Measurements from ENCODE around the gene EDC4.

Gene EDC4

DNA sequence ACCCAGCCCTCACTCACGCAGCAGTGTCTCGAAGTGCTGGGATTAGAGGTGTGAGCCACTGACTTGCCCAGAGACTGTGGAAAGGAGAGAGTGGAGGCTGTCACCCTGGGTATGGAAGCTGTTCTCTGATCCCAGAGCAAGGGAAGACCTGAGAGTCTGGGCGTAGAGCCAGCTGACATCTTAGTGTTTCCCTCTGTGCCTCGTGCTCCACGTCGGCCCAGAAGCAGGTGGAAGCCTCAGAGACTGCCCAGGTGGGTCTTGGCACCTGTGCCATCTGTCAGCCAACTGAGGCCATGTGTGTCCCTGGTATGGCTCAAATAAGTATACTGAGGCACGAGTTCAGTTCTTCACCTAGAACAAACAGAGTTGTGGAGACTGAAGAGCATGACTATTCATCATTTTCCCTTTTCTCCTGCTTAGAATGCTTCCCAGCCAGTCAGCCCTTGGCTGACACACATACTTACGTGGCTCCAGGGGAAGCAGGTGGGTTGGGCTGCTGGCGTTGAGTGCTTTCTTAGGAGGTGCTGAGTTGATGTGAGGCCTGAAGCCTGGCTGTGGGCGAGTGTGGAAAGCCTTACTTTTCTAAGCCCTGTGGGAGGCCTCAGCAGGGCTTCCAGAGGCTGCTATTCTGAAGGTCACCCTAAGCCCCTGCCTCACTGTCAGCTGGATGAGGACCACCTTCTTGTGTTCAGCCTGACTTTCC, 50.7 kb downstream of the EDC4 start:
- Histone ChIP-seq H3K4me2 (no peak overlapping the region), H3K27me3 (ENCODE audit: insufficient read depth, low read depth) (no peaks in the 10 kb centered on the region), H2AFZ (ENCODE audit: low read depth) (no peak overlapping the region), H3K36me3 (ENCODE audit: insufficient read depth) (no peaks in the 10 kb centered on the region), H3K27ac (no peak overlapping the region), H4K20me1 (ENCODE audit: insufficient read depth) (no peaks in the 10 kb centered on the region), H3K9ac (no peak overlapping the region), H3K4me3 (IDR thresholded peaks at IDR 0.05; ENCODE audit: insufficient read depth, low read depth, low read length) (no peak overlapping the region), H3K79me2 (ENCODE audit: insufficient read depth, low read depth) (no peaks in the 10 kb centered on the region), H3K4me1 (ENCODE audit: low read depth, poor library complexity, severe bottlenecking) (no peaks in the 10 kb centered on the region)
- TF ChIP-seq, protein P1, sequence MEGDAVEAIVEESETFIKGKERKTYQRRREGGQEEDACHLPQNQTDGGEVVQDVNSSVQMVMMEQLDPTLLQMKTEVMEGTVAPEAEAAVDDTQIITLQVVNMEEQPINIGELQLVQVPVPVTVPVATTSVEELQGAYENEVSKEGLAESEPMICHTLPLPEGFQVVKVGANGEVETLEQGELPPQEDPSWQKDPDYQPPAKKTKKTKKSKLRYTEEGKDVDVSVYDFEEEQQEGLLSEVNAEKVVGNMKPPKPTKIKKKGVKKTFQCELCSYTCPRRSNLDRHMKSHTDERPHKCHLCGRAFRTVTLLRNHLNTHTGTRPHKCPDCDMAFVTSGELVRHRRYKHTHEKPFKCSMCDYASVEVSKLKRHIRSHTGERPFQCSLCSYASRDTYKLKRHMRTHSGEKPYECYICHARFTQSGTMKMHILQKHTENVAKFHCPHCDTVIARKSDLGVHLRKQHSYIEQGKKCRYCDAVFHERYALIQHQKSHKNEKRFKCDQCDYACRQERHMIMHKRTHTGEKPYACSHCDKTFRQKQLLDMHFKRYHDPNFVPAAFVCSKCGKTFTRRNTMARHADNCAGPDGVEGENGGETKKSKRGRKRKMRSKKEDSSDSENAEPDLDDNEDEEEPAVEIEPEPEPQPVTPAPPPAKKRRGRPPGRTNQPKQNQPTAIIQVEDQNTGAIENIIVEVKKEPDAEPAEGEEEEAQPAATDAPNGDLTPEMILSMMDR (conservative IDR thresholded peaks at IDR 0.05; ENCODE audit: low read depth, low read length): no peak

GRCh38 chr16:67924140-67924906, 51.5 kb downstream of the EDC4 start:
- H3K4me3 ChIP-seq (IDR thresholded peaks at IDR 0.05; ENCODE audit: insufficient read depth, low read depth, low read length): no peak overlapping the region
- TF ChIP-seq, protein P1 (conservative IDR thresholded peaks at IDR 0.05; ENCODE audit: low read depth, low read length): no peak
- H3K4me2 ChIP-seq: no peak overlapping the region
- no peak overlapping the region for H2AFZ ChIP-seq (ENCODE audit: low read depth)
- no peaks in the 10 kb centered on the region for H3K79me2 ChIP-seq (ENCODE audit: insufficient read depth, low read depth)
- H3K9ac ChIP-seq: no peak overlapping the region
- H4K20me1 ChIP-seq (ENCODE audit: insufficient read depth): no peaks in the 10 kb centered on the region
- no peak overlapping the region for H3K27ac ChIP-seq
- H3K36me3 ChIP-seq (ENCODE audit: insufficient read depth): no peaks in the 10 kb centered on the region
- no peaks in the 10 kb centered on the region for H3K4me1 ChIP-seq (ENCODE audit: low read depth, poor library complexity, severe bottlenecking)
- no peaks in the 10 kb centered on the region for H3K27me3 ChIP-seq (ENCODE audit: insufficient read depth, low read depth)

DNA sequence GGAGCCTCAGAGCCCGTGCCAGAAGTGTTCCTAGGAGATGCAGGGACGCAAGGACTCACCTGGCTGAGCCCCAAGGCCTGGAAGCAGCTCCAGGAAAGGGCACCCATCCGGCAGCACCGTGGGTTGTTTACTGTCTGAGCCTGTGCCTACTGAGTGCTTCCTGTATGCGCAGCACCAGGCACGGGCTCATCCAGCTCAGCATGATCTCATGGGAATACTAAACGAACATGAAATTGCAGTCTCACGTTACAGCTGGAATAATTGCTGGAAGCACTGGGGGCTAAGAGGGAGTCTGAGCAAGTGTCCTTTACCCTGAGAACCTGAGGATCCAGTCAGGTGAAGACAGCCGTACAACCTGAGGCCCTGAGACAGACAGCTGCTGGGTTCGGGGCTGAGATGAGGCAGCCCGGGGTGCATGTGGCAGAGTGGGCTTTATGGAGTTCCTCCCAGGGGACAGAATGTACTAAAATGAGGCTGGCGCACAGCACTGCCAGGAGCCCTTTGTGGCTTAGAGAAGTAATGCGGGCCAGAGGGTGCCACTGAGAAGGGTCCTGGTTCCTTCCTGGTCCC, 53.4 kb downstream of the EDC4 start:
- no peak overlapping the region for H3K27ac ChIP-seq
- H3K4me3 ChIP-seq (IDR thresholded peaks at IDR 0.05; ENCODE audit: insufficient read depth, low read depth, low read length): no peak overlapping the region
- H3K36me3 ChIP-seq (ENCODE audit: insufficient read depth): no peaks in the 10 kb centered on the region
- H4K20me1 ChIP-seq (ENCODE audit: insufficient read depth): no peaks in the 10 kb centered on the region
- no peak overlapping the region for H2AFZ ChIP-seq (ENCODE audit: low read depth)
- TF ChIP-seq, protein P1 (conservative IDR thresholded peaks at IDR 0.05; ENCODE audit: low read depth, low read length): no peak
- H3K79me2 ChIP-seq (ENCODE audit: insufficient read depth, low read depth): no peaks in the 10 kb centered on the region
- H3K4me1 ChIP-seq (ENCODE audit: low read depth, poor library complexity, severe bottlenecking): no peaks in the 10 kb centered on the region
- H3K9ac ChIP-seq: no peak overlapping the region
- H3K4me2 ChIP-seq: no peak overlapping the region
- no peaks in the 10 kb centered on the region for H3K27me3 ChIP-seq (ENCODE audit: insufficient read depth, low read depth)

DNA sequence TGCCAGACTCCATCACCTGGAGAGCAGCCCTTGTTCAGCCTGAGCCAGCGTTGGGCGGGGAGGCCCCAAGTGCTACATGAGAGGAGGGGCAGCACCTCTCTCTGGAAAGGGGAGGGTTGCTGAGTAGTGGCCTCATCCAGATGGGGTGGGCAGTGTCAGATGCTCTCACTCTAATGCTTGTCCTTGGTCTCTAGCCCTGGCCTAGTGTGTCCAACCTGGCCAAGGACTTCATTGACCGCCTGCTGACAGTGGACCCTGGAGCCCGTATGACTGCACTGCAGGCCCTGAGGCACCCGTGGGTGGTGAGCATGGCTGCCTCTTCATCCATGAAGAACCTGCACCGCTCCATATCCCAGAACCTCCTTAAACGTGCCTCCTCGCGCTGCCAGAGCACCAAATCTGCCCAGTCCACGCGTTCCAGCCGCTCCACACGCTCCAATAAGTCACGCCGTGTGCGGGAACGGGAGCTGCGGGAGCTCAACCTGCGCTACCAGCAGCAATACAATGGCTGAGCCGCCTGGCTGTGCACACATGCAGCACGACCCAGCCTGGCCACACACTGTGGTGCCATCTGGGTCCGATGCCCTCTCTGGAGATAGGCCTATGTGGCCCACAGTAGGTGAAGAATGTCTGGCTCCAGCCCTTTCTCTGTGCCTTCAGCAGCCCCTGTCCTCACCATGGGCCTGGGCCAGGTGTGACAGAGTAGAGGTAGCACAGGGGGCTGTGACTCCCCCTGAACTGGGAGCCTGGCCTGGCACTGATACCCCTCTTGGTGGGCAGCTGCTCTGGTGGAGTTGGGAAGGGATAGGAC, 54.5 kb downstream of the EDC4 start:
- no peaks in the 10 kb centered on the region for H3K27me3 ChIP-seq (ENCODE audit: insufficient read depth, low read depth)
- no peaks in the 10 kb centered on the region for H3K36me3 ChIP-seq (ENCODE audit: insufficient read depth)
- H3K4me3 ChIP-seq (IDR thresholded peaks at IDR 0.05; ENCODE audit: insufficient read depth, low read depth, low read length): no peak overlapping the region
- TF ChIP-seq, protein P1 (conservative IDR thresholded peaks at IDR 0.05; ENCODE audit: low read depth, low read length): no peak
- H4K20me1 ChIP-seq (ENCODE audit: insufficient read depth): no peaks in the 10 kb centered on the region
- no peak overlapping the region for H3K27ac ChIP-seq
- H3K4me2 ChIP-seq: no peak overlapping the region
- H2AFZ ChIP-seq (ENCODE audit: low read depth): no peak overlapping the region
- no peaks in the 10 kb centered on the region for H3K79me2 ChIP-seq (ENCODE audit: insufficient read depth, low read depth)
- no peak overlapping the region for H3K9ac ChIP-seq
- H3K4me1 ChIP-seq (ENCODE audit: low read depth, poor library complexity, severe bottlenecking): no peaks in the 10 kb centered on the region
